Endothelial cell of umbilical vein (primary cell): ENCODE results near the gene CHD6.

Experiments used
- EZH2 ChIP-seq: IDR thresholded peaks from 2 replicates; pipeline ENCODE4 v1.6.1; 2012; ENCODE audit warnings: borderline replicate concordance, low read depth, mild to moderate bottlenecking, moderate library complexity, low read length, inconsistent platforms; ENCODE audit not compliant: severe bottlenecking
- FOS ChIP-seq: IDR thresholded peaks from 2 replicates; pipeline ENCODE4 v1.6.1; 2011; ENCODE audit warnings: mild to moderate bottlenecking, low read length, moderate library complexity, borderline replicate concordance; ENCODE audit not compliant: insufficient read depth
- GATA2 ChIP-seq: IDR thresholded peaks from 2 replicates; pipeline ENCODE4 v1.7.0; 2011; ENCODE audit warnings: low read depth, mild to moderate bottlenecking, moderate library complexity, mixed read lengths, low read length; ENCODE audit not compliant: insufficient read length, insufficient read depth
- JUN ChIP-seq: IDR thresholded peaks from 2 replicates; pipeline ENCODE4 v1.6.1; 2011; ENCODE audit warnings: borderline replicate concordance, low read depth; ENCODE audit not compliant: insufficient read length, insufficient read depth
- MYC ChIP-seq: IDR thresholded peaks from one replicate; pipeline ENCODE4 v1.6.1; 2011; ENCODE audit warnings: mild to moderate bottlenecking, low read depth, low read length
- POLR2A ChIP-seq: IDR thresholded peaks from 2 replicates; pipeline ENCODE4 v1.6.1; 2012; ENCODE audit warnings: low read depth, mild to moderate bottlenecking, control low read depth, low read length
- POLR2AphosphoS5 ChIP-seq: IDR thresholded peaks from 2 replicates; pipeline ENCODE4 v1.6.1; 2012; ENCODE audit warnings: low read depth, mild to moderate bottlenecking, control low read depth, low read length, moderate library complexity; ENCODE audit not compliant: insufficient read depth
- TF ChIP-seq, protein P1 (sequence below), 2 donors: IDR thresholded peaks; 1 replicate in 1 of 2; 2 replicates in 1 of 2; pipeline ENCODE4 v1.5.1; 2011; ENCODE audit warnings: low read length in 2 of 2, mild to moderate bottlenecking in 2 of 2, moderate library complexity in 2 of 2, control low read depth in 1 of 2, inconsistent platforms in 1 of 2, low read depth in 1 of 2; ENCODE audit not compliant: insufficient read depth in 1 of 2; ENCODE audit errors: extremely low read depth in 1 of 2
- TF ChIP-seq, protein P2 (sequence below): IDR thresholded peaks from 2 replicates; pipeline ENCODE4 v1.6.1; 2011; ENCODE audit not compliant: insufficient read depth, insufficient read length

- TF ChIP-seq JUN (no peak), EZH2 (no peak), POLR2A (no peak), MYC (no peak), POLR2AphosphoS5 (no peak), GATA2 (no peak), FOS (no peak)
- TF ChIP-seq, protein P1, sequence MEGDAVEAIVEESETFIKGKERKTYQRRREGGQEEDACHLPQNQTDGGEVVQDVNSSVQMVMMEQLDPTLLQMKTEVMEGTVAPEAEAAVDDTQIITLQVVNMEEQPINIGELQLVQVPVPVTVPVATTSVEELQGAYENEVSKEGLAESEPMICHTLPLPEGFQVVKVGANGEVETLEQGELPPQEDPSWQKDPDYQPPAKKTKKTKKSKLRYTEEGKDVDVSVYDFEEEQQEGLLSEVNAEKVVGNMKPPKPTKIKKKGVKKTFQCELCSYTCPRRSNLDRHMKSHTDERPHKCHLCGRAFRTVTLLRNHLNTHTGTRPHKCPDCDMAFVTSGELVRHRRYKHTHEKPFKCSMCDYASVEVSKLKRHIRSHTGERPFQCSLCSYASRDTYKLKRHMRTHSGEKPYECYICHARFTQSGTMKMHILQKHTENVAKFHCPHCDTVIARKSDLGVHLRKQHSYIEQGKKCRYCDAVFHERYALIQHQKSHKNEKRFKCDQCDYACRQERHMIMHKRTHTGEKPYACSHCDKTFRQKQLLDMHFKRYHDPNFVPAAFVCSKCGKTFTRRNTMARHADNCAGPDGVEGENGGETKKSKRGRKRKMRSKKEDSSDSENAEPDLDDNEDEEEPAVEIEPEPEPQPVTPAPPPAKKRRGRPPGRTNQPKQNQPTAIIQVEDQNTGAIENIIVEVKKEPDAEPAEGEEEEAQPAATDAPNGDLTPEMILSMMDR (IDR thresholded peaks at IDR 0.05; ENCODE audit: extremely low read depth in 1 of 2, insufficient read depth in 1 of 2, low read depth in 1 of 2, low read length in 2 of 2): no peak
- TF ChIP-seq, protein P2, sequence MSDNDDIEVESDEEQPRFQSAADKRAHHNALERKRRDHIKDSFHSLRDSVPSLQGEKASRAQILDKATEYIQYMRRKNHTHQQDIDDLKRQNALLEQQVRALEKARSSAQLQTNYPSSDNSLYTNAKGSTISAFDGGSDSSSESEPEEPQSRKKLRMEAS: no peak
Measured at GRCh38 chr20:41403604-41404003, 214.6 kb downstream of the CHD6 start.
